DOHH2 (cell line): Measurements from ENCODE around the gene INPP4B.

ENCODE experiments used
- CTCF ChIP-seq: fragments of 200-600 bp; sonication (generic); IDR thresholded peaks from one replicate; pipeline ENCODE4 v1.5.1; 2014; ENCODE audit warnings: antibody characterized with exemption, mild to moderate bottlenecking, low read depth, low read length; ENCODE audit not compliant: poor library complexity, severe bottlenecking
- EZH2phosphoT487 ChIP-seq: fragments of 200-600 bp; sonication (generic); IDR thresholded peaks from 2 replicates; pipeline ENCODE4 v1.6.1; 2017; ENCODE audit warnings: borderline replicate concordance, mild to moderate bottlenecking, antibody characterized with exemption, low read length, moderate library complexity, mixed read lengths

DNA sequence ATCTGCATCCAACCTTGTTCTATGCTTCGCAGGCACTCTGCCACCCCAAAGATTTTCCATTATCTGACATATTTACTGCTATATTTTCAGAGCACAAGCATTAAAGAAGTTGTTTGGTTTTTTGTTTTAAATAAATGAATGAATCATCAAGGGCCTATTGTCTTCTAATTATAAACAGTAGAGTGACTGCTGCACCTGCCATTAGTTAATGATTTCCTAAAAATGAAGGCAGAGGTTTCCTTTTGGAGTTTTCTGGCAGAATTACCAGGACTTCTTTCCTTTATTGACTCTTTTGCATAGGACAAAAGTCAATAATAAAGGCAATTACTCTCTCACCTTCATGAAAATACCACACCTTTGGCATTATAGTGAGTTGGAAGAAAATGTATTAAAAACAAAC, 238.1 kb downstream of the INPP4B start:
- TF ChIP-seq CTCF (no peak), EZH2phosphoT487 (no peak)
